ENCODE measurements around the gene CDH23. TPM values are rescaled to one million over a fixed set of nuclear protein-coding genes. Genes with fewer than 3 reads are reported as not detected.

Gene CDH23
- polyA plus RNA-seq, 1 donor (not counting 4 experiments of a cell fraction or from before 2014, with no cell fraction given) = 0.01 TPM

DNA sequence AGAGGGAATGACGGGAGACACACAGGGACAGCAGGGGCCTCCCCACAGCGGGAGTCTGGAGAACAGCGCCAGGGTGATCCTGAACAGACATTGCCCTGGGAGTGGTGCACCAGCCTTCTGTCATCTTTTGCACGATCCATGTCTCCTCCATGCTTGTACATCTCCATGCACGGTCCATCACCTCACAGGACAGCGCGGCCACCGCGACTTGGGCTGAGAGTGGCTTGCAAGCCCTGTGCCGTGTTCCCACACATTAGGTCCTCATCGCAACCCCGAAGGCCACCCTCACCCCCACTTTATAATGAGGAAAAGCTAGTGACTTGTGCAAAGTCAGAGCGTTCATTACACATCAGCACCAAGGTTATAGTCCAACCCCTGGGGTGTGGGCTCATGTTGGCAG lies 64.7 kb downstream of the CDH23 start:
- dilution Hi-C loops (cut with MboI; ENCODE audit: extremely low pct_ligation_motif_present, low sequenced_read_pairs) = no loop called here
- no peak for TF ChIP-seq EZH2 (IDR thresholded peaks at IDR 0.05; ENCODE audit: low read length)
- TF ChIP-seq, protein P1, sequence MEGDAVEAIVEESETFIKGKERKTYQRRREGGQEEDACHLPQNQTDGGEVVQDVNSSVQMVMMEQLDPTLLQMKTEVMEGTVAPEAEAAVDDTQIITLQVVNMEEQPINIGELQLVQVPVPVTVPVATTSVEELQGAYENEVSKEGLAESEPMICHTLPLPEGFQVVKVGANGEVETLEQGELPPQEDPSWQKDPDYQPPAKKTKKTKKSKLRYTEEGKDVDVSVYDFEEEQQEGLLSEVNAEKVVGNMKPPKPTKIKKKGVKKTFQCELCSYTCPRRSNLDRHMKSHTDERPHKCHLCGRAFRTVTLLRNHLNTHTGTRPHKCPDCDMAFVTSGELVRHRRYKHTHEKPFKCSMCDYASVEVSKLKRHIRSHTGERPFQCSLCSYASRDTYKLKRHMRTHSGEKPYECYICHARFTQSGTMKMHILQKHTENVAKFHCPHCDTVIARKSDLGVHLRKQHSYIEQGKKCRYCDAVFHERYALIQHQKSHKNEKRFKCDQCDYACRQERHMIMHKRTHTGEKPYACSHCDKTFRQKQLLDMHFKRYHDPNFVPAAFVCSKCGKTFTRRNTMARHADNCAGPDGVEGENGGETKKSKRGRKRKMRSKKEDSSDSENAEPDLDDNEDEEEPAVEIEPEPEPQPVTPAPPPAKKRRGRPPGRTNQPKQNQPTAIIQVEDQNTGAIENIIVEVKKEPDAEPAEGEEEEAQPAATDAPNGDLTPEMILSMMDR (optimal IDR thresholded peaks at IDR 0.05 in 1 of 3, IDR thresholded peaks at IDR 0.05 in 1 of 3, conservative IDR thresholded peaks at IDR 0.05 in 1 of 3; ENCODE audit: extremely low read depth in 1 of 3, insufficient read depth in 2 of 3, low read length in 3 of 3) = no peak
- H3K27ac ChIP-seq (ENCODE audit: control insufficient read depth, insufficient read depth, low read length) = no peak overlapping the region
- no peaks in the 10 kb centered on the region for H3K79me2 ChIP-seq (ENCODE audit: control insufficient read depth, insufficient read depth, low read length)
- H3K9me1 ChIP-seq (ENCODE audit: control insufficient read depth, extremely low read depth, insufficient read depth, low read length) = no peaks in the 10 kb centered on the region
- no peak for DNase-seq (ENCODE audit: low read depth, low spot score)
- H3K4me3 ChIP-seq (ENCODE audit: control insufficient read depth in 2 of 3, extremely low read depth in 1 of 3, insufficient read depth in 2 of 3, low read depth in 1 of 3, low read length in 3 of 3) = no peak overlapping the region
- no peak overlapping the region for H3K9ac ChIP-seq (ENCODE audit: control insufficient read depth, extremely low read depth, insufficient read depth, low read length)
- no peaks in the 10 kb centered on the region for H4K20me1 ChIP-seq (ENCODE audit: control insufficient read depth, extremely low read depth, insufficient read depth, low read length)
- H2AFZ ChIP-seq (ENCODE audit: control insufficient read depth, low read length) = no peak overlapping the region
- H3K4me2 ChIP-seq (ENCODE audit: control insufficient read depth, extremely low read depth, insufficient read depth, low read depth, low read length) = no peak overlapping the region
- H3K9me3 ChIP-seq (ENCODE audit: control insufficient read depth, low read depth, low read length) = no peaks in the 10 kb centered on the region
- FAIRE-seq = no peak
- H3K4me1 ChIP-seq (ENCODE audit: control insufficient read depth, extremely low read depth, insufficient read depth, low read length) = no peaks in the 10 kb centered on the region
- peaks cover 16% of the 10 kb centered on the region for H3K27me3 ChIP-seq (ENCODE audit: control insufficient read depth, extremely low read depth, insufficient read depth, low read length)
- no peaks in the 10 kb centered on the region for H3K36me3 ChIP-seq (ENCODE audit: control insufficient read depth in 2 of 2, extremely low read depth in 1 of 2, insufficient read depth in 2 of 2, low read length in 2 of 2)

DNA sequence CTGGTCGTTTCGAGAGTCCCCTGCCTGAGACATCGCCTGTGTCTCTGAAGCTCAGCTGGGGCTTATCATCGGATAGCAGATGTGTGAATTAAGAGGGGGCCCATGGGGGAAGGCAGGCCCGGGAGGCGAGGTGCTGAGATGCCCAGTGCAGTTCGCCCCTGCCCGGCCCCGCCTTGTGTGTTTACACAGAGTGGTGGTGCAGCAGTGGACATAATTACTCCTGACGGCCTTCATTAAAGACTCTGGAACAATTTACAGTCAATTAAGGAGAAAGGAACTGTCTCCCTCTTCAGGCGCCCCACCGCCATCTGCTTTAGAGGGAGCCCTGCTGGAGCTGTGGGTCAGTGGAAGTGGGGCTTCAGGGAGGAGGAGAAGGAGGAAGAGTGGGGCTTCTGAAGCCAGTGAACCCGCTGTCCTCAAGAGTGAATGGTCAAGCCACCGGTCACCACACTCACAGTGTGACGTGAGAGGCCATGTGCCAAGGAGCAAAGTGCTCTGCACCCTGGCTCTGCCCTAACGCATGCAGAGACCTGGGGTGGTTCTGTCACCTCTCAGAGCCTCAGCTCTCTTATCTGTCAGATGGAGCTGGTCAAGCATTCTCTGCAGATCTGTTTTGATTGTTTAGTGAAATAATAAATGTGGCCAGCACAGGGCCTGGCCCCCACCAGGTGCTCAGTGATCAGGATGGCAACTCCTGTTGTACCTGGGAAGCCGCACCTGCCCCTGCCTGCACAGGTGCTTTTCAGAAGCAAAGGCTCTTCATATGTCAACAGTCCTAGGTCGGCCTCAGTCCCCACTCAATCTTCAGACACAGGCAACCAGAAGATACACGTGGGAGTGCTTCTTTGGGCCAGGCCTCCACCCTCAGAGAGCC lies 65.6 kb downstream of the CDH23 start:
- TF ChIP-seq, protein P1 (optimal IDR thresholded peaks at IDR 0.05 in 1 of 3, IDR thresholded peaks at IDR 0.05 in 1 of 3, conservative IDR thresholded peaks at IDR 0.05 in 1 of 3; ENCODE audit: extremely low read depth in 1 of 3, insufficient read depth in 2 of 3, low read length in 3 of 3) = no peak
- no peak for TF ChIP-seq EZH2 (IDR thresholded peaks at IDR 0.05; ENCODE audit: low read length)
- no peak for FAIRE-seq
- H3K9me1 ChIP-seq (ENCODE audit: control insufficient read depth, extremely low read depth, insufficient read depth, low read length) = no peaks in the 10 kb centered on the region
- no peak for DNase-seq (ENCODE audit: low read depth, low spot score)
- no peaks in the 10 kb centered on the region for H3K79me2 ChIP-seq (ENCODE audit: control insufficient read depth, insufficient read depth, low read length)
- H4K20me1 ChIP-seq (ENCODE audit: control insufficient read depth, extremely low read depth, insufficient read depth, low read length) = no peaks in the 10 kb centered on the region
- H3K4me2 ChIP-seq (ENCODE audit: control insufficient read depth, extremely low read depth, insufficient read depth, low read depth, low read length) = no peak overlapping the region
- peaks cover 14% of the 10 kb centered on the region for H3K27me3 ChIP-seq (ENCODE audit: control insufficient read depth, extremely low read depth, insufficient read depth, low read length)
- no peak overlapping the region for H3K27ac ChIP-seq (ENCODE audit: control insufficient read depth, insufficient read depth, low read length)
- H3K36me3 ChIP-seq (ENCODE audit: control insufficient read depth in 2 of 2, extremely low read depth in 1 of 2, insufficient read depth in 2 of 2, low read length in 2 of 2) = no peaks in the 10 kb centered on the region
- H3K9ac ChIP-seq (ENCODE audit: control insufficient read depth, extremely low read depth, insufficient read depth, low read length) = no peak overlapping the region
- H2AFZ ChIP-seq (ENCODE audit: control insufficient read depth, low read length) = no peak overlapping the region
- dilution Hi-C loops (cut with MboI; ENCODE audit: extremely low pct_ligation_motif_present, low sequenced_read_pairs) = no loop called here
- no peak overlapping the region for H3K4me3 ChIP-seq (ENCODE audit: control insufficient read depth in 2 of 3, extremely low read depth in 1 of 3, insufficient read depth in 2 of 3, low read depth in 1 of 3, low read length in 3 of 3)
- no peaks in the 10 kb centered on the region for H3K4me1 ChIP-seq (ENCODE audit: control insufficient read depth, extremely low read depth, insufficient read depth, low read length)
- no peaks in the 10 kb centered on the region for H3K9me3 ChIP-seq (ENCODE audit: control insufficient read depth, low read depth, low read length)
